ENCODE data around the gene MAP3K10.

MAP3K10 gene

GRCh38 chr19:40233811-40234389, 42.7 kb downstream of the MAP3K10 start:
- DNase-seq (ENCODE audit: low read depth in 3 of 3) = no peak

DNA sequence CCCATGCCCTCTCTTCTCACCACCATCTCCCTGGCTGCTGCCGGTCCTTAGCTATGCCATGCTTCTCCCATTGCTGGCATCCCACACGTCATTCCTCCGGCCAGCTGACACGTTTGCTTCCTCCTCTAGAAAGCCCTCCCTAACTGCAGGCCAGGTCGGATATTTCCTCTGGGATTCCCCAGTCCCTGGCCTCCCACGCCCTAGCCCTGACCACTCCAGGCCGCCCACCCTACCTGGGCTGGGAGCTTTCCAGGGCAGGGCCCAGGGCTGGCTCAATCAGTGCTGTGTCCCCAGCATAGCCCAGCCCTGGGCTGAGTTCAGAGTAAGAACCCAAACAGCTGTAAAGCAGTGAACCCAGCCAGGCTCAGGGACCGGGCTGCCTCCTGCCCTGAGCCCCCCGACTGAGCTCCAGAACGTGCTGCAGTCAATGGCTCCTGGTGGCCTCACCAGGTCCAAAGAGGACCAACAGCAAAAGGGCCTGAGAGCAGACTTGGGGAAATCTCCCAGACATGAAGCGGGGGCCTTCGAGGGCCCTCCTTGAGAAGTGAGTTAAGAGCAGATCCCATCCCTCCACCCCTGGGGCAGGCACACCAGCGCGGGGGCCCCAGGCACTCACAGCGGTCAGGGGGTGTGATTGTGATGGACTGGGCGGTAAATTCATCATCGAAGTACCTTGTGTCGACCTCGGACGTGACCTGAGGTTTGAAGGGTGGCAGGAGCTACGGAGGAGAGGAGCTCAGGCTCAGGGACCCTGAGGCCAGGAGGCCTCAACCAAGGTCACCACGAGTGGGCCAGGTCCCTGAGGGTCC, 43.4 kb downstream of the MAP3K10 start:
- no peak for DNase-seq (ENCODE audit: low read depth in 3 of 3)

- no peak for DNase-seq (ENCODE audit: low read depth in 3 of 3)
Measured at GRCh38 chr19:40235238-40236025, 44.2 kb downstream of the MAP3K10 start.

DNA sequence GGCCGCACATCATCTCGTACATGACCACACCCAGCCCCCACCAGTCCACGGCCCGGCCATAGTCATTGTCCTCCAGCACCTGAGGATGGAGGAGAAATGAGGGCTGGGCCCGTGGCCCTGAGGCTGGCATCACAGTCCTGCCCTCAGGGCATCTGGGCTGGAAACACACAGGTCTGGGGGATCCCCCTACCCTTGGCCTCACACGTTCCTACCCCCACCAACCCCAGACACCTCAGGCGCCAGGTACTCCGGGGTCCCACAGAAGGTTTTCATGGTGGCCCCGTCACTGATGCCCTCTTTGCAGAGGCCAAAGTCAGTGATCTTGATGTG, 44.8 kb downstream of the MAP3K10 start:
- no peak for DNase-seq (ENCODE audit: low read depth in 3 of 3)

DNA sequence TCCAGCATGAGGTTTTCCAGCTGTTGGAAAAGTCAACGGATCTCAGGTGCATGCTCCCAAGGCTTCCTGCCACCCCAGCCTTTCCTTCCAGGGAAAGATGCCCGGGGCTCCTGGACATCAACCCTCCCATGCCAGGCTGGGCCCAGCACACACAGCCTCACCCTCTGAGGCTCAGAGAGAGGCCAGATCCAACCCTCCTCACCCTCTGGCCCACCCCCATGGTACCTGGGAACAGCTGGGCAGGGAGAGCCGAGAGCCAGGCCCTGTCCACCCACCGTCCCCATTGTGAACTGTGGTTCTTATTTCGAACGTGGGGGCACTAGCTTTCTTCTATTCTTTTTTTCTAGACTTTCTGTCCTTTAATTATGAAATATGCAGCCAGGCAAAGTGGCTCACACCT, 45.1 kb downstream of the MAP3K10 start:
- DNase-seq (ENCODE audit: low read depth in 3 of 3) = no peak

DNA sequence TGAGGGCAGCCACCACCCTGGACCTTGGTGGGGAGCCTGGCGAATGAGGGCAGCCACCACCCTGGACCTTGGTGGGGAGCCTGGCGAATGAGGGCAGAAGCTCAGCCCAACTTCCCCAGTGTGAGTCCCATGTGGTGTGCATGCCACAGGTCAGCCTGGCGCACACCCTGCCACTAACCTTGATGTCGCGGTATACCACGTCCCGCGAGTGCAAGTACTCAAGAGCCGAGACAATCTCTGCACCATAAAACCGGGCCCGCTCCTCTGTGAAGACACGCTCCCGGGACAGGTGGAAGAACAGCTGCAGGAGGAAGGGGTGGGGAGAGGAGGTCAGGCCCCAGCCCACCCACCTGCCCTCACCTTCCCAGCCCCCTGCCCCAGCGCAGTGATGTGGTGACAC, 46.6 kb downstream of the MAP3K10 start:
- no peak for DNase-seq (ENCODE audit: low read depth in 3 of 3)

- no peak for DNase-seq (ENCODE audit: low read depth in 3 of 3)
Measured at GRCh38 chr19:40238775-40239174, 47.5 kb downstream of the MAP3K10 start.

- no peak for DNase-seq (ENCODE audit: low read depth in 3 of 3)
Measured at GRCh38 chr19:40239415-40240226, 48.4 kb downstream of the MAP3K10 start.

DNA sequence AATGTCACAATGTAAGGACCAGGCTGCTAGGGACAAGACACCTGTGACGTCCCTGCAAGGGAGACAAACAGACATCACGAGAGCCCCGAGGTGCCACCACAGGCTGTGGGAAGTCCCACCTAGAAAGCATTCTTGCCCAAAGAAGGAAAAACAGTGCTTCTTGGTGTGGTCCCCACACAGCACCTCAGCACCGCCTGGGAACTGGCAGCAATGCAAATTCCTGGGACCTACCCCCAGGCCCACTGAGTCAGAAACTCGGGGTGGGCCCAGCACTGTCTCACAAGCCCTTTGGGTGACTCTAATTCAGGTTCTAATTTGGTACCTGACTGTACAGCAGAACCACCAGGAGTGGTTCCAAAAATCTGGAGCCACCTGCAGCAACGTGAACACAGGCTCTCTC, 49.1 kb downstream of the MAP3K10 start:
- no peak for DNase-seq (ENCODE audit: low read depth in 3 of 3)

DNA sequence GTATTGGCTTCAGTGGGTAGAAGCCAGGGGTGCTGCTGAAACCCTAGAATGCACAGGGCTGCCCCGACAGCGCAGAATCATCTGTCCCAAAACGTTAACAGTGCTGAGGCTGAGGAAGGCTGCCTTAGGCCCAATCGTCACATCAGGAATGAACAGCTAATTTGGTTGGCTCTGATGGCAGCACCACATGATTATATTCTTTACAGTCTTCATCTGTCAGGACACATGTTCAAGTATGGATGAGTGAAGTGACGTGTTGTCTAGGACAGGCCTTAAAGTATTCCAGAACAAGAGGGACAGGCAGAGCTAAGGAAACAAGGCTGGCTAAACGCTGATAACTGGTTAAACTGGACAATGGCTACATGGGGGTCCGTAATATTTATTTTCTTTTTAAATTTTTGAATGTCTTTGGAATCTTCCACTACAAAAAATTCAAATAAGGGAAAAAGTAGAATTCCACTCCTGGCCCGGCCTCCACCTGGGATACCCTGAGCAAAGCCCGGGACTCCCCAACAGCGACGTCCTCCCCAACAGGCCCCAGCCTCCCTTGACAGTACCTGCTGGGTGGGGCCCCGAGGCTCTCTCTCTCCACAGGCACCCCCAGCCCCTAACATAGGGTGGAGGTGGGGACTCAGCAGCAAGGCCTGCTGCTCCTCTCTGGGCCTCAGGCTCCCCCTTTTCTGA, 50.0 kb downstream of the MAP3K10 start:
- DNase-seq (ENCODE audit: low read depth in 3 of 3) = no peak

- DNase-seq (ENCODE audit: low read depth in 3 of 3) = no peak
Measured at GRCh38 chr19:40241809-40242384, 50.7 kb downstream of the MAP3K10 start.

DNA sequence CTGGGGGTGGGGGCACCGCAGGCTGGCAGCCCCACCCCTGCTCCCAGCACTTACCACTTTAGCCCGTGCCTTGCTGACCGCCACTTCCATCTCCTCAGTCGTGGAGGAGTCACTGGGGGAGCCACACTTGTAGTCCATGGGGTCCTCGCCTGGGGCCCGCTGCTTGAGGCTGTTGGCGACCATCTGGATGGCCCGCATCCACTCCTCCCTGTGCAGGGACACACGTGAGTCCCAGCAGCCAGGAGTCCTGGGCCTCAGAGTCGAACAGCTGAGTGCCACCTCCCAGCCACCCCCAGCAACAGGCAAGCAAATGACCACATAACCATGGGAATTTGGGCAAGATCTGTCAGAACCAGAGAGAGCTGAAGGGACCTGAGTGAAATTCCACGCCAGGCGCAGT, 51.3 kb downstream of the MAP3K10 start:
- no peak for DNase-seq (ENCODE audit: low read depth in 3 of 3)

DNA sequence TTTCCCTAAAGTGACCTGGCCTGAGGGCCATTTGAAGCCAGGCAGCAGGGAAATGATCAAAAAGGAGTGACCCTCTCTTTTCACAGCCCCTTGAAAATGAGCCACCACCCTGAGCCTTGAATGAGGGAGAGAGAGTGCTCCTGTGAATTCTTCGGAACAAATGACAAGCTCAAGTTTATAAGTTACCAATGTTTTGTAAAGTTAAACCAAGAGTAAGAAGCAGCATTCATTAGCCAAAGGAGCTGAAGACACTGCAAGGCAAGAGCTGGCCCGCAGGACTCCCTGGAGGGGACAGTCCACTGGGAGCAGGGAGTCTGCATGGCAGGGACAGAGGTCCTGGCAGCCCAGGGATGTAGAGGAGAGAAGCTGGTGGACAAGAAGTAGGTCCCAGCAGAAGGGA, 52.0 kb downstream of the MAP3K10 start:
- DNase-seq (ENCODE audit: low read depth in 3 of 3) = no peak

- no peak for DNase-seq (ENCODE audit: low read depth in 3 of 3)
Measured at GRCh38 chr19:40244579-40245317, 53.5 kb downstream of the MAP3K10 start.

- no peak for DNase-seq (ENCODE audit: low read depth in 3 of 3)
Measured at GRCh38 chr19:40245506-40246128, 54.4 kb downstream of the MAP3K10 start.

DNA sequence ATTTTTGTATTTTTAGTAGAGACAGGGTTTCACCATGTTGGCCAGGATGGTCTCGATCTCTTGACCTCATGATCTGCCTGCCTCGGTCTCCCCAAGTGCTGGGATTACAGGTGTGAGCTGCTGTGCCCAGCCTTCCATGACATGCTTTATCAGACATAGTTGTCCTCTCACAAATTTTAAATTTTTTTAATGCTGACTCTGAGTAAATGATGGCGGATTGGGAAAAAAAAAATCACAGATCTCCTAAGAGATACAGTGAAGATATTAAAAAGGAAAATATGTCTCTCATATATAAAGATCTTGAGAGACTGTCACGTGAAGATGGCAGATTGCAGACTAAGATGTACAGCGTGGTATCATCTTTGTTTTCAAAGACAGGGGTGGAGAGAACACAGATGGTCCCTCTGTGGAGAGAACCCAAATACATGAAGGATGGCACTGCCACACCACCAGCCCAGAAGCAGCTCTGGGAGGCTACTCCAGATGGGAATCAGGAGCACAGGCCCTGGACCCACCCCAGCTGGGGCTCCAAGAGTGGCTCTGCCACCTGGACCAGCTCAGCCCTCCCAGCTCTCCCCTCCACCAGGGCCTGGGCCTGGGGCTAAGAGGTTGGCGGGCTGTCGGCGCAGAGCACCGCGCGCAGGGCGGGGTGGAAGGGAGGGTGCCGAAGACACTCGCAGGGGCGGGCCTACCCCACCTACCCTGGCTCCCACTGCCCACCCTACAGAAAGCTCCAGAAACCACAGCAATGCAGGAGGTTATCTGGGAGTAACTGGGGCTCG, 55.3 kb downstream of the MAP3K10 start:
- no peak for DNase-seq (ENCODE audit: low read depth in 3 of 3)

DNA sequence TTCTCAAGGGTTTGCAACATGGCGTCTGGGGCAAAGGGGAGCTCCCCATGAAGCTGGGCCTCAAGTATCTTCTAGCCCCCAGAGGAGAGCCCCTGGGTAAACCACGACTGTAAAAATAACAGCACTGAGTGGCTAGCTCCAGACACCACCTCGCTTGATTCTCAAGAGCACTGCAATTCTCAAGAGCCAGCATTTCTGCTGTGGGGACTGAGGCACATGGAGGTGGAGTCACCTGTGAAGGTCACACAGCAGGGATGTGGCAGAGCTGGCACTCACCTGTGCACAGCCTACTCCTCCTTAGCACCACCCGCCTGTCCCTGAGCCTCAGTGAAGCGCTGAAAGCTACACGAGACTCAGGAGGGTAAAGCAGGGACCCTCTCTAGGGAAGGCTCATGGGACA, 56.0 kb downstream of the MAP3K10 start:
- DNase-seq (ENCODE audit: low read depth in 3 of 3) = no peak

GRCh38 chr19:40247735-40248262, 56.6 kb downstream of the MAP3K10 start:
- DNase-seq (ENCODE audit: low read depth in 3 of 3) = no peak

DNA sequence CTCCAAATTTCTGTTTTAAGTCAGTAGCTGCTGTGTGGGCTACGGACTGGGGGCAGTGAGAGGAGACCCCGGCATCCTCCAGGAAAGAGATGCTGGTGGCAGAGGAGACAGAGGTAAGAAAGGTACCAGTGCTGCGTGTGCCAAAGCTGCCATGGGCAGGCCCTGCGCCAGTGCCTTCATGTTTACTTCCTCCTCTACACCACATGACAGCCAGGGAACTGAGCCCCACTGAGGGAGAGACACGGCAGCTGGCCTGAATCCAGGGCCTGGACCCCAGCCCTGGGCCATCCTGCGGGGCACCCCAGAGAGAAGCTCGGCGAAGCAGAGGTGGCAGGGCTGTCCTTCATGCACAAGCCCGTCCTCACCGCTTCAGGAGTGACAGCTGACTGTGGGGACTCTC, 58.0 kb downstream of the MAP3K10 start:
- DNase-seq (ENCODE audit: low read depth in 3 of 3) = no peak
